Lung microvascular endothelial cell (primary cell): ENCODE results near the gene GREB1L. TPM values are rescaled to one million over a fixed set of nuclear protein-coding genes. Genes with fewer than 3 reads are reported as not detected.

Experiments
- DNase-seq, 2 donors: peaks; one replicate each; pipeline versions ENCODE4 v3.0.0 to v3.0.0-alpha.2; 2010; ENCODE audit warnings: low read depth in 2 of 2
- total RNA-seq: library from RNA; depleted of rRNA; stranded (reverse); fragments of >200 nt; gene quantifications from 2 replicates; pipeline ENCODE4 v1.2.1, GENCODE V29; 2014

GREB1L gene
- total RNA-seq, 1 donor from 2014 or later: 2.0 TPM

GRCh38 chr18:21484851-21485636 lies 243.0 kb downstream of the GREB1L start:
- peak in 1 of 2 donors; percentile 82 for DNase-seq

- DNase-seq: no peak
Measured at GRCh38 chr18:21486905-21487437, 244.9 kb downstream of the GREB1L start.

GRCh38 chr18:21489119-21489750 lies 247.2 kb downstream of the GREB1L start:
- DNase-seq: peak; percentile 72 to 76

- DNase-seq: no peak
Measured at GRCh38 chr18:21489919-21490495, 248.0 kb downstream of the GREB1L start.

DNA sequence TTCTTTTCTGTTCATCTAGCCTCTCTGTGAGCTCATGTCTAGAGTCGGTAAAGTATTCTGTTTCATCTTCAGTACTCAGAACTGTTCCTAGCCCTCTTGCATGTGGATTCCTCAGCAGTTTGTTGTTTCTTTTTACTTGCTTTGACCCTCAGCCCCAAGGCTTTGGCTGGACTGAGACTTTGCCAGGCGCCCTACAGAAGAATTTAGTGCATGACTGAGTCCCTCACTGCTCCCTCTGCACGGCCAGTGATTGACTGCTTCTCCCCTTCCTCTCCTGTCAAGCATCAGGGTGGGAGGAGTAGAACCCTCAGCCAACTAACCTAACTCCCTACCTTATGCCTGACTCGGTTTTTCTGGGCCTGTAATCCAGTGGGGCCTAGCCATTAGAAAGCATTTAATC lies 248.7 kb downstream of the GREB1L start:
- no peak for DNase-seq

- no peak for DNase-seq
Measured at GRCh38 chr18:21496277-21496835, 254.3 kb downstream of the GREB1L start.

GRCh38 chr18:21499997-21500396 lies 258.0 kb downstream of the GREB1L start:
- DNase-seq: no peak

DNA sequence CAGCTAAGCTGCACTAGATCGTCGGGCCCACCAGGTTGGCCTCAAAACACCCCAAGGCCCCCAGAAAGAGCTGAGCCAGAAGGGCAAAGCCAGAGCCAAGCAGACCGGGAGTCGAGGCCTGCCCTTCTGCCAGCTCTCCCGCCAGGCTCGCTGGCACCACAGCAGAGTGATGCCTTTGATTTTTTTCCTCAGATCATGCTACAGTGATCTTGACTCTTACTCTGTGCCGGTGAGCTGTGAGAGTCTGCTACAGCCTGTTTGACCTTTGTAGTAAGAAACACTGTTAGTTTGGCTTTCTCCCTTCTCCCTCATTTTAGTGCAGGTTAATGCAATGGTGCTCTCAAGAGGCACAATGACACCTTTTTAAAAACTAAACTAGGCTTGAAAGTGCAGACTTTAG lies 260.6 kb downstream of the GREB1L start:
- no peak for DNase-seq

GRCh38 chr18:21507913-21508701 lies 266.1 kb downstream of the GREB1L start:
- DNase-seq: no peak

GRCh38 chr18:21509062-21509461 lies 267.0 kb downstream of the GREB1L start:
- no peak for DNase-seq

DNA sequence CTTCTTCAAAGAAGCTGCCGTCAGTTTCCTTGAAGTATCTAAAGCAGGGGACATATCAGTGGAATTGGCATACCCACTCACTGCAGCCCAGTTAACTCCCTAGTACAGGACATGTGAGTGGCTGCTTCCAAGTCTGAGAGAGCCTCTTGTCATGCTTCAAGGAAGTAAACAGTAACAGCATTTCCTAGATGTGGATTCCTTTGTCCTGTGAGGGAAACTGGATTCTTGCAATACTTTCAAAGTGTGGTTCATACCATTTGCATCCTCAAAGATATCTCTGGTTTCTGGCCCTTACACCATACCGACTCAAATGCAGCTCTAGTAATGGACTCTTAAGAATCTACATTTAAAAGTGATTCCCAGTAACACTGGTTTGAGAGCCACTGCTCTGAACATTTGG lies 271.3 kb downstream of the GREB1L start:
- DNase-seq: peak in 1 of 2 donors; percentile 21

DNA sequence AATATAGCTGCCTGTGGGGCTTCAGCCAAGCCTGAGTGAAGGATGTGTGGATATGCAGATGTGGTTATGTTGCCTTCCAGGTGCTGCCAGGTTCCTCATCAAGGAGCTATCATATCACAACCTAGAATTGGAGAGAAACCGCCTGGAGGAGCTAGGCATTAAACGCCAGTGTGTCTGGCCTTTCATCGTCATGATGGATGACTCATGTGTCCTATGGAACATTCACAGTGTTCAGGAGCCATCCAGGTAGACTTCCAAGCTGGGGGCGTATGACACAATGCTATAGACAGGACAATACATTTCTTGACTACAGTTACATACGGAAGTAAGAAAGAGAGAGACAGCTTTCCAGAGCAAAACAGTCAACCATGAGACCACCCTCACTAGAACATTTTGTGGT lies 271.7 kb downstream of the GREB1L start:
- no peak for DNase-seq

GRCh38 chr18:21522530-21522929 lies 280.5 kb downstream of the GREB1L start:
- DNase-seq: no peak

DNA sequence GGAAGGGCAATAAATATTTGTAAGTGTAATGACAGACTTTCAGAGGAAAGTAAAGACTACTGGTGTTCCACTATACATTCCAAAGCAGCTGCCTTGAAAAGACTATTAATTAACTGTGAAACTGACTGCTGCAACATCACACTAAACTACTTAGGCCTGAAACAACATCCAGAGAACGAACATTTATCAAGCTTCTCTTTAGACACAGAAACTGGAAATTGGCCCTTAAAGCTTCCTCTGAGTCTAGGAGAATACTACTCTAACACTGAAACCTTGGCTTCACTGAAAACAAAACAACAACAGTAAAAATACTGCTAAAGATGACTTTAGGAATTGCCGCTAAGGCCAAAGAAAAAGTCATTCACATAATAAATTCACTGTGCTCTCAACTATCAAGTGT lies 283.9 kb downstream of the GREB1L start:
- no peak for DNase-seq

- DNase-seq: no peak
Measured at GRCh38 chr18:21526463-21526862, 284.4 kb downstream of the GREB1L start.

GRCh38 chr18:21534327-21534726 lies 292.3 kb downstream of the GREB1L start:
- DNase-seq: peak in 1 of 2 donors; percentile 4

DNA sequence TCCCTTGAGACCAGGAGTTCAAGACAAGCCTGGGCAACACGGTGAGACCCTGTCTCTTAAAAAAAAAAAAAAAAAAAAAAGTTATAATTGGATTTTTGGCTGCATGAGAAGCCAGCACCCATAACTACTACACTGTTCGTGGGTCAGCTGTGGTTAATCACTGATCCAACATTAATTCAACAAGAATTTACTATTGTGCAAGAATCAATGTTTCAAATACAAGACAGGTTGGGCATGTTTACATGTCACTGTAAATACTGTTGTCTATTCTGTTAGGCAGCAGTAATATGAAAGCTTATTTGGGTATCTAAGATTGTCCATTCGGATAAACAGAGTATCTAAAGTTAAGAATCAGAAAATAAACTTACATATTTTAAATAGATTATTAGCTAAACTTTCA lies 296.2 kb downstream of the GREB1L start:
- no peak for DNase-seq

GRCh38 chr18:21546423-21546822 lies 304.4 kb downstream of the GREB1L start:
- DNase-seq: no peak

- DNase-seq: peak in 1 of 2 donors; percentile 1
Measured at GRCh38 chr18:21548647-21549046, 306.6 kb downstream of the GREB1L start.

DNA sequence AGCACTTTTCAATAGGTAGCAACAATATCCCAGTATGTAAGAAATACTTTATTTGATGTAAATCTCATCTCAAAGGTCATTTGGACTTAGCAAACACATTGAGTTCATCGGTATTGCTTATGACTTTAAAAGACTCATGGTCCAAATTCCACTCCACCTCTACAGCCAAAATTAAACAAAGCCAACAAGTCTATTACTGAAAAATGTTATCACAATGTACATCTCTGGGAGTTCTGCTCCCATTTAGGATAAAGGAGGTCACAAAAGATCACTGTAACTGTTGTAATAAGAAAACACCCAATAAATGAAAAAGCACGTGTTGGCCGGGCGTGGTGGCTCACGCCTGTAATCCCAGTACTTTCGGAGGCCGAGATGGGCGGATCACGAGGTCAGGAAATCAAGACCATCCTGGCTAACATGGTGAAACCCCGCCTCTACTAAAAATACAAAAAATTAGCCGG lies 308.5 kb downstream of the GREB1L start:
- no peak for DNase-seq

- peak in 1 of 2 donors; percentile 3 for DNase-seq
Measured at GRCh38 chr18:21557607-21558253, 315.7 kb downstream of the GREB1L start.
